HG02840 (cell line): ENCODE data around the gene KRTAP5-2.

ENCODE experiments used
- ATAC-seq: cut with Tn5 transposase; IDR thresholded peaks from one replicate; pipeline ENCODE4 v1.9.1; 2021; ENCODE audit warnings: mild to moderate bottlenecking, moderate library complexity, moderate number of reproducible peaks; ENCODE audit not compliant: unreplicated experiment, low FRiP score

Gene KRTAP5-2

DNA sequence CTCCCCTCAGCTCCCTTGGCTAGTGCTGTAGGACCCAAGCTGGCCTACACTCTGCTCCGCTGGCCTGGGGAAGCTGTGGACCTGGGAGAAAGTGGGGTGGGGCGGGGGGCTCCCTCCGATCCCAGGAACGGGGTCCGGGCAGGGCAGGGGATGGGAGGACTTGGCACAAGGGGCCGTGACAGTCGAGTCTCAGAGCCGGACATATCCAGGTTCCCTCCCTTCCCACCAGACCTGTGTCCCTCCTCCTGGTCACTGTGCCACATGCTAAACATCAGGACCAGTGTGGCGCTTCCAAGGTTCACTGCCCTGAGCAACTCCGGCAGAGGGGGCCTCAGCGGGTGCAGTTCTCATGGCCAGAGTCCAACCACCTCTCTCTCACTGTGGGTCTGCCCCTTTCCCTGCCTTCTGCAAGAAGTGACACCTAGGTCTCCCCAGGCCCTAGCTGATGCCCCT, 28.1 kb downstream of the KRTAP5-2 start:
- no peak for ATAC-seq

DNA sequence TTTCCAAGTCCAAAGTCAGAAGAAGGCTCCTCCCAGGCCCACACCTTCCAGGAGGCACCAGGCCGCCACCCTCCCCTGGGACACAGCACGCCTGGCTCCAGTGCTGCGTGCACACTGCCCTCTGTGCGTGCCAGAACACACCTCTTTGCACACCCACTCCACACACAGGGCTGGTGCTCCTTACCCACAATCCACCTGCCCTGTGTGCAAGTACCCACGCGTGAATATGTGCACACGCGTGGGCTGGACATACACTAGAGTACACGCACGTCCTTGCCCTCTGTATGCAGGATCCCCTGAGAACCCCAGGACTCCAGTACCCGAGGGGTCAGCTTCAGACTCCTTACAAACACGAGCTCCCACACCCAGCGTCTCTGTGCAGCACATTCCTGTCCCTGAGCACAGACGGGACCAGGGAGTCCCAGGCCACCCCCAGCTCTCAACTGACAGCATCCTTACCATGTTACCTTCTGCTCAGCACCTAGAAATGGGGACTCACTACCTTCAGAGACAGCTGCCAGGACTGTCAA, 28.8 kb downstream of the KRTAP5-2 start:
- no peak for ATAC-seq

DNA sequence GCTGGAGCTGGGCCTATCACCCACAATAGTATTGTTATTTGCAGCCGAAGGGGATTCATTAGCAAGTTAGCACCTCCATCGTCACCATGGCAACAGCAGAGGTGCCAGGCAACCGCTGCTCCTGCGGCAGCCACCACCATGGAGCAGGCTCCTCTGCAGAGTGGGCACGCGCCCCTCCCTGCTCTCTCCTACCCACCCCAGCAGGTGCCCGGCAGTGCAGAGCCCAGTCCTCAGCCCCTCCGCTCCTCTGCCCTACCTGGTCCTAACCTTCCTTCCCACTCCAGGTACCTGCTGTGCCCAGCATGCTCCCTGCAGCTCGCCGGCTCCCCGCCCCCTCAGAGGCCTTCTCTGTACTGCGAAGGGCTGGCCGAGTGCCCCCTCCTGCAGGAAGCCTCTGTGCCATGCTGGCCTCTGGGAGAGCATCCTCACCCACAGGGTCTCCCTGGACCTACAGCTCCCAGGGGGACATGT, 29.6 kb downstream of the KRTAP5-2 start:
- no peak for ATAC-seq

DNA sequence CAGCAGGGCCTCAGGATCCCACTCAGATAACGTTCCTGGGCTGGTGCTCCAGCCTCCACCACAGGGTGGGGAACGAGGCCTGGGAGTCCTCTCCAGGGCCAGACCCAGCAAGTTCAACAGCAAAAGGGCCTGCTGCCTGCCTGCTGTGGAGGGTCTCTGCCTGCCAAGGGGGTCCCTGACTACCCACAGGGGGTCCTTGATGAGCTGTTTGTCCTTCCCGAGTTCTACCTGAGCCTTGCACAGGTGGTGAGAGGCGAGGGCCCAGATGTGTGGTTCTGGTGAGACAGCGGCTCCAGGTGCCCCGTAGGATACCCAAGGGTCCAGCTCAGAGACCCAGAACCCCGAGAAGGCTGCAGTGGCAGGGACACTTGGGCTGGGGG, 30.4 kb downstream of the KRTAP5-2 start:
- ATAC-seq, result no peak

DNA sequence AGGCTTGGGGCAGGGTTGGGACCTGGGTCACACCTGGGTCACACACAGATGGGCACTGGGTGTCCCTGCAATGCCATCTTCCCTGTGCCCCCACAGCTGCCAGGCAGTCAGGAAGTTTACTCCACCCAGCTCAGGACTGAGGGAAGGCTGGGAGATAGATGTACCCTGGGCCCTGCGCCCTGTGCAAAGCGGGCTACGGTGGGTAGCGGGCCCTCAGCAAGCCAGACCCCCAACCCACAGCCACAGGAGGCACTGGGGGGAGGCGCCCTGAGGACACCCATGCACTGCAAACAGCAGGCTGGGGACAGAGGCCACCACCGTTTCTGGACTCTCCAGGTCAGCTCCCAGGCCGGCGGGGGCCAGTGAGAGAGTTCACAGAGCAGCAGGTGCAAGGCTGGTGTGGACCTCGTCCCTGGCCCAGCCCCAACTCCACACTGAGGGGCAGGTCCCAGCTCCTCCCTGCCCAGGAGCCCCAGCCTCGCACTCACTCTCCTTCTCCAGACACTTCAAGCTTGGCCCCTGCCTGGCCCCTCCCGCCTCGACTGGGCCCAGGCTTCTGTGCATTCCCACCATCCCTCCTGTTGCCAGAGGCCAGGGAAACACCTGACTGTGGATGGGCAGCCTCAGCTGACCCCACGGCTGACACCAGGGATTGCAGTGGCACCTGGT, 30.9 kb downstream of the KRTAP5-2 start:
- ATAC-seq, result no peak

DNA sequence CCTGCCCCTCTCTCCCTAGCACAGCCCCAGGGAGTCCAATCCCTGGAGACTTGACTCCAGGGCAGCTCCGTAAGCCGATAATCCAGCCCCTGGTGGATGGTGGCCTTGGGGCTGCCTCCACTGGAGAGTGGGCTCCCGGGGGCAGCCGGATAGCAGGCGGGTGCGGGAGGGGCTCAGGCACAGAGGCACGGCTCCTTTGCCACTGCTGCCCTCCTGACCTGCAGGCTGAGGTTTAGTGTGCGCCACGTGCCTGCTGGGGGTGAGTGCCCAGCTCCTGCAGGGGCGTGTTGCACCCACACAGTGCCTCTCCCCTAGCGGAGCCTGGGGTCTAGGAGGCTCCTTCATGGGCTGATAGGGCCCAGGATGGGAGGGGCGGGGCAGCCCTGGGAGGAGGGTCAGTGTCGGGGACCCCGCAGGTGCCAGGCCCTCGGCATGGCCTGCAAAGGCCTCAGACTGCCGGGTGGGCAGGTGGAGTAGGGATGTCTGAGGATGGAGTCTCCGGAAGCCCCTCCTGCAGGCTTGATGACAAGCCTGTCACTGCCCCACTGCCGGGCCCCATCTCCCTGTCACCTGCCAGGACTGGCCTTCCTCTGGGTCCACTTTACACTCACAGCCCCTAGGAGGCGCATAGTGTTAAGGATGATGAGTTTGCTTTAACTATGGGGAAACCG, 31.6 kb downstream of the KRTAP5-2 start:
- ATAC-seq, result no peak

DNA sequence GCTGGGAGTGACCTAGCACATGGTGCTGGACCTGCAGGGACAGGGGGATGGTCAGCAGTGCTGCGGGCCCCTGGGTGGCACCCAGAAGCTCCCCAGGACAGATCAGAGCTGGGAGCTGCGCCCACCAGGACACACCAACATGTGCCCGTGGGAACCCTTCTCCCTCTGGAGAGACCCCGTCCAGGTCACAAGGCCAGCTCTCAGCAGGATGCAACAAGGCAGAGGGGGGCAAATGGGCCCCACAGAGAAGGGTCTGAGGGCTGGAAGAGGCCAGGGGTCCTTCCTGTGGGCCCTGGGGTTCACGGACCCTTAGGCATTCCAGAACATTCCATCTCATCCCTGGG, 32.2 kb downstream of the KRTAP5-2 start:
- no peak for ATAC-seq

DNA sequence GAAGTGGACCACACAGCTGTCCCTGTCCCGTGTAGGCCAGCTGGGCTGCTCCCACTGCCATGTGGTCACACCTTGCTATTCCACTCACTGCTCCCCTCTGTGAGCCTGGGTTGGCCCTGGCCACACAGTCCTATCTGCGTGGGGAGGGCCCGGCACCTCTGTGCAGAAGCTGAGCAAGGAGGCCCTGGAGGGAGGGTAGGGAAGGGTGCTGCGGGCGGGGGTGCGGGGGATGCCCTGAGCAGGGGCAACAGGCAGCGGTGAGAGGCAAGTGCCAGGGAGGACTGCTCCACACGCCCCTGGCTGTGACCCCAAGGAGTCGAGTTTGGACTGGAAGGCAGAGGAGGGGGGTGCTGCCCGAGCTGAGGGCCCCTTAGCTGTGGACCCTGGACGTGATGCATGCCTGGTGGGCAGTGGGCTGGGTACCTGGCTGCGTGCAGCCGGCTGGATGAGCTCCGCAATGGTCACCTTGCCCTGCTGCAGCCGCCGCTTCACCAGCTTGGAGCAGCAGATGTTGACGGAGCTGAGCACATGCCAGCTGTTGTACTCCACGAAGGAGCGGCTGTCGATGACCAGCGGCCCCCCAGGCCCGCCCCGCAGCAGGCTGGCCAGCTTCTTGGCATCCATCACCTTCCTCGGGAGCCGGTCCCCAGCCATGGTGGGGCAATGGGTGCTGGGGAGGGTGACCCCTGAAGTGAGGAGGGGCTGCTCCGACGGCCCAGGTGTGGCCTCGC, 32.8 kb downstream of the KRTAP5-2 start:
- no peak for ATAC-seq

DNA sequence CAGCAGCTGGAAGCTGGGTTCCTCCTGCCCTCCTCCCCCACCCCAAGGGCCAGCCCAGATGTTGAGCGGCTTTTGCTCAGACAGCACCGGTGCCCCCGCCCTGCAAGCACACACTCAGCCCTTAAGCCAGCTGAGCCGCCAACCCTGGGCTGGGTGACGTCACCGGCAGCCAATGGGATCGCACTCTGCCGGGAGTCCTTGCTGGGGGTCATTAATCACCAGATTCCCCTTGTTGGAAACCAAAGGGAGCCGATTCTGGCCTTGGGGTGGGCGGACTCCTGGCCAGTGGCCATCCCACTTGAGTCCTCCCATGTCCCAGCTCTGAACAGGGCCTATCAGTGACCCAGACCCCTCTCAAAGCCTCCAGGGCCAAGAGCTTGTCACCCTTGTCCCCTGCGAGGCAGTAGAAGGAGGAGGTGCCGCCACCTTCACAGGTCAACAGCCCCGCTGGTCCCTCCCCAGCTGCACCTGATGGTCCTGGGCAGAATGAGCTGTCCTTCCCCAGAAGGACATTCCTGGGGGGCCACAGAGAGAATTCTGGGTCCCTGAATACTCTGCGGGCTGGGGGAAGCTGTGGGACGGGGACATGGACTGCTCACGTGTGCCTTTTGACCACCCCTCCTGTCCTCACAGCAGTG, 33.4 kb downstream of the KRTAP5-2 start:
- ATAC-seq, result no peak

DNA sequence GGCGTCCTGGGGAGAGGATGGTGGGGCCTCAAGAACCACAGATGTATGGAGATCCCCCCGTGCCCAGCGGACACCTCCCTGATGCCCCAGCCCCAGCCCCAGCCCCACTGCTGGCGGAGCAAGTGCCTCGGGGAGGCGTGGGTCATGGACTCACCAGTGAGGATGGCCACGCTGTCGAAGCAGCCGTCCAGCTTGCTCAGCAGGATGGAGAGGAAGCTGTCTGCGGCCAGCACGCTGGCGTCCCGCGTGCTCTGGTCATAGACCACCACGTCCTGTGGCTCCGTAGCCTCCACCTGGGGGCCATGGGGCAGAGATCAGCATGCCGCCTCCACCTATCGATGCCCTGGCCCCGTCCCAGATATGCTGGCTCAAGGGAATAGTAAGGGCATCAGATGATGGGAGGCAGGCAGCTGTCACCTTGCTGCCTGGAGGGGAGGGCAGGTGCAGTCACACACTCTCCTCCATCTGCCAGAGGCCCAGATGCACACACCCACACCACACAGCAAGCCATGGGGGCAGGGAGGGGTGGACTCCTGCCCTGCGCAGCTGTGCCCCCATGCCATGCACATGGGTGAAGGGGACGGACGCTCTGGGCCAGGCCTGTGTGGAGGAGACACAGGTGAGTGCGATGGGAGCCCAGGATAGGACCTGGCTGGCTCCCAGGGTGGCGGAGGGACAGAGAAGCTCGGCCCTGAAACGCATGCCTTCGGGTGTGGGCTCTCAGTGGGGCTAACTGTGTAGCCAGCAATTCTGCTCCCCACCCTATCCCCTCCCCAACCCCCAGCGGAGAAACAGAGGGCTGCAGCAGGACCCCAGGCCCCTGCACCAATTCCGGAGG, 34.2 kb downstream of the KRTAP5-2 start:
- no peak for ATAC-seq

DNA sequence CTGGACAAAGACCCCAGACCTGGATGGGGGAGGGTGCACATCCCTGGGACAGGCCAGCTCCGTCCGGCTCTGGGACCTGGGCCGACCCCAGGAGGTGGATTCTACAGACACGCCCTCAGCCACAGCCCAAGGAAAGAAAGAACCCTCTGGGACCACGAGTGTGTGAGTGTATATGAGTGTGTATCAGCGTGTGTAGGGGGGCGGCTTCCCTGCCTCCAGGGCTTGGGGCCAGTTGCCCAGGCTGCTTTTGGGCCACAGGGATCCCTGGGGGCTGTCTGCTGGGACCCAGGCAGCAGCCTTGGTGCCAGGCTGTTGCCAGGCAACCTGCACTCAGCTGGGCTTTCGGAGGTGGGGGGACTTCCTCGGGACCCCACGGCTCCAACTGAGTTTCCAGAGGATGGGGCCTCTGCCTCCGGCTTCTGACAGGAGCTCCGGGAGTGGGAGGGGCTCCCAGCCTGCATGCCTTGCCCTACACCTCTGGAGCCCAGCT, 34.9 kb downstream of the KRTAP5-2 start:
- ATAC-seq, result no peak

DNA sequence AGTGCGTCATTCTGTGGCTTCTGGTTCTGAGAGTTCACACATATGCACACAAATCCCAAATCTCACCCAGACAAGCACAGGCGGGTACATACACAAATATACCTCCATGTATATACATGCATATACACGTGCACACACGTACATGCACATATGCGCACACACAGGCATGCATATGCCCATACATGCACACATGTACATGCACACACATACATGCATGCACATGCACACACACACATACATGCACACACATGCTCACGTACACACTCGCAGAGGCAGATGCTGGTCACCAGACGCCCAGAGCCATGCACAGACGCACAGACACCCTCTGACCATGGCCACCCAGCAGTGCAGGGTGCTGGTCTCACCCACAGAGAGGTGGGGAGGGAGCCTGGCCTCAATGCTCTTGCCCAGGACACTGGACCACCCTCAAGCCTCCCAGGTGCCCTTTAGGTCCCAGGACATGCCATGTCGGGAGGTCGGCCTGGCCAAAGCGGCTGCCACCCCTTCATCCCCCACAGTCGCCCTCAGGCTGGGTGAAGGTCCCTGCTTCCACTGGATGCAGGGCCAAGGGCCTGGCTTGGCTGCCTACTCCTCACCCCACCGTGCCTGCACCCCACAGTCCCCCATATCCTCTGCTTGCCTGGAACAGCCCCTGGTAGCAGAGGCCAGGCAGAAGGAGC, 35.5 kb downstream of the KRTAP5-2 start:
- no peak for ATAC-seq

DNA sequence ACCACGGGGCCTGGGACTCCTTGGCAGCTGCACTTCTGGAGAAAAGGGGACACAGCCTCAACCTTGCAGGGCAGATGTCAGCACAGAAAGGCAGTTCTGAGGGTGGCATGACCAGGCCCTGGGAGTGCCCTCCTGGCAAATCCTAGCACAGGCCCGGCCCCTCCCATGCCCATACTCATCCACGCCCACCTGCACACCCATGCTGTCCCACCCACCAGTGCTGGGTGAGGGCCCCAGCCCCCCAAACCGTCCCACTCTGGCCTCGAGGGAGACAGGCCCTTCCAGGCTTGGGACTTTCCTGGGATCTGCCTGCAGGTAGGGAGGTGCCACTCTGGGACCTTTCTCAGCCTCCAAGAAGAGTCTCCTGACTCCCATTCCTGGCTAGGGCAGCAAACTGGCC, 36.1 kb downstream of the KRTAP5-2 start:
- ATAC-seq, result no peak

DNA sequence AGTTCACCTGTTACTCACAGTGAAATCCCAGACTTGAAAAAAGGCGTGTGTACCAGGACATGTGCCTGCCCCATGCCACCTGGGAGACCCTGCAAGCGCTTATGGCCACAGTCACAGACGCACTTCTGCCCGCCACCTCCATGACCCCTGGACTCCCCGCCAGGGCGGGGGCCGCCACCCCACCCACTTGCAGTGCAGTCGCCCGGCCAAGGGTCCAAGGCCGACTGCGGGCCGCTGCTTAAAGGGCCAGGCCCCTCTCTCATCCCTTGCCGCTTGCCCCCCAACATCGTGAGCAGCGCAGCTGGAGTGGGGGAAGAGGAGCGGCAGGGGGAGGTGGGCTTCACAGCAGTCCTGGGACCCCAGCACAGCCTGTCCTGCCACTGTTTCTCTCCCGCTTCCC, 36.8 kb downstream of the KRTAP5-2 start:
- no peak for ATAC-seq

DNA sequence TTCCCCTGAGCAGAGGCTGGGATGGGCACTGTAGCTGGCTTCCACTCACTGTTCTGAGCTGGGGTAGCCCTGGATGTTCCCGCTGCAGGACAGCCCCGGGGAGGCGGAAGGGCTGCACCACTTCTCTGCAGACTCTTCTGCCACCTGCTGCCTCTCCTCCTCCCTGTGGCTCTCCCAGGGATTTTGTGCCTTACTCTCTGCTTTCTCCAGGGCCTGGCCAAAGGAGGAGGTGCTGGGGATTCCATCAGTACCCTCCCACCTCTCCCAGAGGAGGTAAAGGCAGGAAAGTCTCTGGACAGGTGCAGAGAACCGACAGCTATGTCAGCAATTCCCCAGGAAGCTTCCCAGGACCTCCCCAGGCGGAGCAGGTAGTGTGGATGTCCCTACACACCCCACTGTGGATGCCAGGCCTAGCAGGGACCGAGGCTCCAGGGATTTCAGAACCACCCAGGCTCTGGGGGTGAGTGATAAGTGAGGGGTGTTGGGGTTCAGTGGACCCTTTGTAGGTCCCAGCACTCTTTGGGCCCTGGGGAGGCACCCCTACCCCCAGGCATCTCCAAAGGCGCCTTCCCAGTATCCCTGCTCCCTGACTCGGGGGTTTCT, 37.3 kb downstream of the KRTAP5-2 start:
- ATAC-seq, result no peak

DNA sequence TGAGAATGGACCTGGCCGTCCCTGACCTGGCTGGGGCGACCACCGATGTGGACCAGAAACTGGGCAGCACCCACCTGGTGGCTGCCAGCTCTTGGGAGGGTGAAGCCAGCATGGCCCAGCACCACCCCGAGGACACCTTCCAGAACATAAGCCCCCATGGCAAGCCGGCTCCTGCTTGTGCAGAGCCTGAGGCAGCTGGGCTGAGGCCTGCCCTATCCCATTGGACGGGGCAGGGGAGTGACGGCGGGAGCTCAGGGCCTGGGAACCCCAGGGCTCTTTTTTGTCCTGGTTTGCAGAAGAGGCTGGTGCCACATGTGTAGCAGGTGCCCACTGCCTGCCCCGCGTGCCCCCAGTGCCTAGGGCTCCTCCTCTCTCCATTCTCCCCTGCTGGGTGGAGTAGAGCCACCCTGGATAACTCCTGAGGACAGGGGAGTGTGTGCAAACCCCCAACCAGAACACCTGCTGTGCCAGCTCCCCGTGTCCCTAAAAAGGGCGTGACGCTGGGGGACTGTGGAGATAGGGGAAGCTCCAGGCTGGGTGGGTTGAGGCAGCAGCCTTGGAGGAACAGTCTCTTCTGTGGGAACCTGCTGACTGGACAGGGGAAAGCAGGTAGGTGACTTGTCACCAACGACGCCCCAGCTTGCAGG, 38.0 kb downstream of the KRTAP5-2 start:
- ATAC-seq, result no peak

DNA sequence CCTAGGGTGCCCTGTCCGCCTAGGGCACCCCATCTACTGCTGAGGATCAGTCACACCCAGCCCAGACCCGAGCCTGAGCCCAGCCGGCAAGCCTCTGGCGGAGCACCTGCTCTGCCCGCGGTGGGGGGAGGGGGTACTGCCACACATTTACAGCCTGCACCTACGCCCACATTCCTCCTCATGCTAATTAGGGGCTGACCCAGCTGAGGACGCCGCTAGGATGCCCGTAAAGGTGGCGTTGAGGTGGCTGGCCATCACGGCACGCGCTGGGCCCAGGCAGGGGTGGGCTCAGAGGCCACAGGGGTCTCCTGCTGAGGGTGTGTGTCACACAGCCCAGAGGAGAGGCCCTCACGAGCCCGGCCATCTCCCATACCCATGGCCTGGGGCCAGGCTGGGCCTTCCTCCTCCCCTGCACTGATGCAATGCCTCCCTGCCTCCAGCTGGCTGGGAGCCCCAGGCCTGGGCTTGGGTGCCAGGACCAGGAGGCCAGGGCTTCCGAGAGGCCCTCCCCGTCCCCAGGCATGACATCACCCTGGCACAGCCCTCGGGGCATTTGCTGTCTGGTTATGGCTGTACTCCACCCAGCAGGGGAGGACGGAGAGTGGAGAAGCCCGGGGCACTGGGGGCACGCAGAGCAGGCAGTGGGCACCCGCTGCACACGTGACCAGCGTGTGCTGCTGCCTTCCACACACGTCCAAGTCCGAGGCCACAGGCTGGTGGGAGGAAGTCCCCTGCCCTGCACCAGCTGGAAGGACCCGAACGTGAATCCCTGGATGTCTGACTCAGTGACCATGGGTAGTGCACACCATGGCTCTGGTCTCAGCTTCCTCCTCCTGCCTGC, 38.8 kb downstream of the KRTAP5-2 start:
- no peak for ATAC-seq

DNA sequence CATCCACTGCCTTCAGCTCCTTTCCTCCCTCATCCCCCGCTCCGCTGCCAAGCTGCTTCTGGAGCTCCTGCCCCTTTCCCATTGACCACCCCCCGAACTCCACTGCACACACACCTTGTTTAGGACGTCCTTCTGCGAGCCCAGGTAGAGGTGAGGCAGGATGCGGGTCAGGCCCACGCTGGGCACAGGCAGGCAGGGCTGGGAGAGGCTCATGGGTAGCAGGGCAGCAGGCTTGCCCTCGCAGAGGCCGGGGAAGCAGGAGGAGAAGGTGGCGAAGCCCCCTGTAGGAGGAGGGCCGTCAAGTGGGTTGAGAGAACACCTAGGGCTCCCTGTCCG, 39.4 kb downstream of the KRTAP5-2 start:
- no peak for ATAC-seq
